ENCODE results near the gene KCNS1.

DNA sequence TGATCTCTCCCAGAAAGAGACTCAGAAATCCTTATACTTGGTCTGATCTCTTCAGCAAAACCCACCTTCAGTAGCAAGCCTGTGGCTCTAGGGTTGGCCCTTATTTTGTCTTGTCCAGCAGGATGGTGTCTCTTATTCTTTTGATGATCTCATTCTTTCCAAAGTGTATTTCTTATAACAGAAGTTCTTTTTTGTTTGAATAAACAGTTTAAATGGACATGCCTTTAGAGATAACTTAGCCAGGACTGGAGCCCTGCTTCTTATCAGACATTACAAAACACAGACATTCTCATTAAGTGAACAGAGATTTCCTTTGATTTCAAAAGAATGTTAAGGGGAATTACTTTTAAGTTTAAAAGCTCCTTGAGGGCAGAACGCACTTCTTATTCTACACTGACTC is 31.7 kb downstream of the KCNS1 start:
- TF ChIP-seq, protein P1, sequence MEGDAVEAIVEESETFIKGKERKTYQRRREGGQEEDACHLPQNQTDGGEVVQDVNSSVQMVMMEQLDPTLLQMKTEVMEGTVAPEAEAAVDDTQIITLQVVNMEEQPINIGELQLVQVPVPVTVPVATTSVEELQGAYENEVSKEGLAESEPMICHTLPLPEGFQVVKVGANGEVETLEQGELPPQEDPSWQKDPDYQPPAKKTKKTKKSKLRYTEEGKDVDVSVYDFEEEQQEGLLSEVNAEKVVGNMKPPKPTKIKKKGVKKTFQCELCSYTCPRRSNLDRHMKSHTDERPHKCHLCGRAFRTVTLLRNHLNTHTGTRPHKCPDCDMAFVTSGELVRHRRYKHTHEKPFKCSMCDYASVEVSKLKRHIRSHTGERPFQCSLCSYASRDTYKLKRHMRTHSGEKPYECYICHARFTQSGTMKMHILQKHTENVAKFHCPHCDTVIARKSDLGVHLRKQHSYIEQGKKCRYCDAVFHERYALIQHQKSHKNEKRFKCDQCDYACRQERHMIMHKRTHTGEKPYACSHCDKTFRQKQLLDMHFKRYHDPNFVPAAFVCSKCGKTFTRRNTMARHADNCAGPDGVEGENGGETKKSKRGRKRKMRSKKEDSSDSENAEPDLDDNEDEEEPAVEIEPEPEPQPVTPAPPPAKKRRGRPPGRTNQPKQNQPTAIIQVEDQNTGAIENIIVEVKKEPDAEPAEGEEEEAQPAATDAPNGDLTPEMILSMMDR (conservative IDR thresholded peaks at IDR 0.05; ENCODE audit: low read depth, low read length): no peak
- no peak for TF ChIP-seq EZH2 (IDR thresholded peaks at IDR 0.05; ENCODE audit: low read length, unreplicated experiment)
